Peyer's patch (tissue), 4 donors: ENCODE data around the gene TSPAN3.

Experiments
- POLR2A ChIP-seq, 2 donors: fragments of 450-650 bp; IDR thresholded peaks; one replicate each; pipeline ENCODE4 v1.5.1; 2017; ENCODE audit warnings: antibody characterized with exemption in 2 of 2, mild to moderate bottlenecking in 2 of 2, moderate library complexity in 2 of 2
- TF ChIP-seq, protein P1 (sequence below), 6 experiments: fragments of 450-650 bp in 4 of 6; fragments of 200-600 bp in 2 of 6; sonication (generic) in 1 of 6; IDR thresholded peaks; one replicate each; pipeline ENCODE4 v1.5.1; 2017 to 2019; ENCODE audit warnings: antibody characterized with exemption in 6 of 6, mild to moderate bottlenecking in 3 of 6, moderate library complexity in 1 of 6

DNA sequence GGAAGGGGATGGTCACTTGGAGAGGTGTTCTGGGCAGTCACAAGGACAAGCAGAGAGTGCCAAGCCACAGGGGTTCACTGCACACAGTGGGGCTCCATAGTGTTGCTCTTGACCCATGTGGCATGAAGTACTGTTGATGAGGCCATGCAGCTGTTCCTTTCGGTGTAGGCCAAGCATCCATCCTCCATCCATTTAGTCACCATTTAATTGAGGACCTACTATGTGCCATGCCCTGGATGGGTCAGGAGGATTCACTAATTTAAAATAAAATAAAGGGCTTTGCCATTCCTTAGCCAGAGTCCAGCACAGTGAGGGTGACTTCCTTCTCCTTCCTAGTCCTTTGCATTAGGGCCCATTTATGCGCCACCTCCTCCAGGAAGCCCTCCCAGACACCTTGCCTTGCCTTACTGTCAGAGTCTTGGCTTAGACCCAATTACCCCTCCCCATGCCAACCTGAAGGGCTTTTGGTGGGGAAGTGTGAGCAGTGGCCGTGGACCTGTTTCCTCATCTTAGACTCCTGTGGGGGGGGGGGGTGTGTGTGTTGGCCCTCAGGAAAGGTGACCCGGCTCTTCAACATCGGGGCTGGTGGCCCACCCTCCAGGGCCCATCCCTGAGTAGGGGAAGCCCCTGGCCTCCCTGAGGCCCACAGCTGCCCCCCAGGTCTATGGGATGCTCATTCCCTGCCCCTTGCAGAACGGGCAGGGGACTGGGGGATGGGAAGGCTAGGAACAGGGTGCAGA, 50.4 kb downstream of the TSPAN3 start:
- TF ChIP-seq, protein P1, sequence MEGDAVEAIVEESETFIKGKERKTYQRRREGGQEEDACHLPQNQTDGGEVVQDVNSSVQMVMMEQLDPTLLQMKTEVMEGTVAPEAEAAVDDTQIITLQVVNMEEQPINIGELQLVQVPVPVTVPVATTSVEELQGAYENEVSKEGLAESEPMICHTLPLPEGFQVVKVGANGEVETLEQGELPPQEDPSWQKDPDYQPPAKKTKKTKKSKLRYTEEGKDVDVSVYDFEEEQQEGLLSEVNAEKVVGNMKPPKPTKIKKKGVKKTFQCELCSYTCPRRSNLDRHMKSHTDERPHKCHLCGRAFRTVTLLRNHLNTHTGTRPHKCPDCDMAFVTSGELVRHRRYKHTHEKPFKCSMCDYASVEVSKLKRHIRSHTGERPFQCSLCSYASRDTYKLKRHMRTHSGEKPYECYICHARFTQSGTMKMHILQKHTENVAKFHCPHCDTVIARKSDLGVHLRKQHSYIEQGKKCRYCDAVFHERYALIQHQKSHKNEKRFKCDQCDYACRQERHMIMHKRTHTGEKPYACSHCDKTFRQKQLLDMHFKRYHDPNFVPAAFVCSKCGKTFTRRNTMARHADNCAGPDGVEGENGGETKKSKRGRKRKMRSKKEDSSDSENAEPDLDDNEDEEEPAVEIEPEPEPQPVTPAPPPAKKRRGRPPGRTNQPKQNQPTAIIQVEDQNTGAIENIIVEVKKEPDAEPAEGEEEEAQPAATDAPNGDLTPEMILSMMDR (IDR thresholded peaks at IDR 0.05), result no peak
- TF ChIP-seq POLR2A (IDR thresholded peaks at IDR 0.05), result no peak
